Posterior vena cava (tissue), 2 donors: ENCODE measurements around the gene NTM. TPM values are rescaled to one million over a fixed set of nuclear protein-coding genes. Genes with fewer than 3 reads are reported as not detected.
"Not testable (repeated sequence)": the region's sequence is repeated elsewhere in the genome, so short reads cannot be mapped to it uniquely, and the experiment has no call there.

Experiments
- DNase-seq: peaks from one replicate; pipeline ENCODE4 v3.0.0-alpha.2; 2020; ENCODE audit warnings: low spot score
- intact Hi-C, 2 donors: fragments of 100-400 bp; cut with DNase I; formaldehyde crosslinking; loops; one replicate each; pipeline versions ENCODE4 v1.14.1 to v1.14.2; 2022 to 2023
- total RNA-seq, 2 donors: library from RNA; stranded (reverse); fragmentation: NEBNext Ultra II Directional; extraction: Animal tissue kit (Norgen Biotek cat#: 25700); gene quantifications; one replicate each; pipeline ENCODE4 v1.2.1, GENCODE V29; 2021
- donor health status: DM: yes; HTN: yes; CAD: no.
- donor health status: DM: yes; HTN: yes; CAD: no.

The NTM gene
- total RNA-seq, 2 donors from 2014 or later, result 8.2 to 16.1 TPM

- no peak for DNase-seq
- intact Hi-C loops, result no loop called here
These were observed 38.9 kb downstream of the NTM start for GRCh38 chr11:131409345-131409744.

GRCh38 chr11:131411636-131412035 is 41.2 kb downstream of the NTM start:
- peak; percentile 20 for DNase-seq
- intact Hi-C loops, result no loop called here

- peak; percentile 11 for DNase-seq
- intact Hi-C loops, result no loop called here
These were observed 41.6 kb downstream of the NTM start for GRCh38 chr11:131412061-131412460.

GRCh38 chr11:131413217-131413616 is 42.8 kb downstream of the NTM start:
- intact Hi-C loops, result no loop called here
- DNase-seq, result peak; percentile 71

- intact Hi-C loops, result no loop called here
These were observed 47.8 kb downstream of the NTM start for GRCh38 chr11:131418189-131418588.

GRCh38 chr11:131421066-131421855 is 50.8 kb downstream of the NTM start:
- intact Hi-C loops, result no loop called here
- no peak for DNase-seq

More at GRCh38 chr11:131418189-131418588, 47.8 kb downstream of the NTM start:
- no peak for DNase-seq

GRCh38 chr11:131422029-131422428 is 51.6 kb downstream of the NTM start:
- DNase-seq, result no peak
- intact Hi-C loops, result no loop called here

GRCh38 chr11:131422496-131422895 is 52.1 kb downstream of the NTM start:
- intact Hi-C loops, result no loop called here

GRCh38 chr11:131423688-131424087 is 53.3 kb downstream of the NTM start:
- DNase-seq, result no peak
- intact Hi-C loops, result no loop called here

More at GRCh38 chr11:131422496-131422895, 52.1 kb downstream of the NTM start:
- DNase-seq, result no peak

- DNase-seq, intact Hi-C loops: not testable (repeated sequence)
These were observed 54.0 kb downstream of the NTM start for GRCh38 chr11:131424257-131424876.

- intact Hi-C loops, result no loop called here
- DNase-seq, result no peak
These were observed 54.9 kb downstream of the NTM start for GRCh38 chr11:131425285-131425684.

GRCh38 chr11:131428853-131429252 is 58.4 kb downstream of the NTM start:
- intact Hi-C loops, result no loop called here
- no peak for DNase-seq

GRCh38 chr11:131430473-131431208 is 60.2 kb downstream of the NTM start:
- DNase-seq, result no peak
- intact Hi-C loops, result no loop called here

- no peak for DNase-seq
- intact Hi-C loops, result no loop called here
These were observed 70.8 kb downstream of the NTM start for GRCh38 chr11:131441051-131441810.

- intact Hi-C loops, result no loop called here
- no peak for DNase-seq
These were observed 76.3 kb downstream of the NTM start for GRCh38 chr11:131446590-131447275.

- intact Hi-C loops, result no loop called here
- DNase-seq, result no peak
These were observed 76.9 kb downstream of the NTM start for GRCh38 chr11:131447277-131447815.

GRCh38 chr11:131447898-131448297 is 77.5 kb downstream of the NTM start:
- no peak for DNase-seq
- intact Hi-C loops, result no loop called here
